ENCODE results near the gene KIAA1217.

DNA sequence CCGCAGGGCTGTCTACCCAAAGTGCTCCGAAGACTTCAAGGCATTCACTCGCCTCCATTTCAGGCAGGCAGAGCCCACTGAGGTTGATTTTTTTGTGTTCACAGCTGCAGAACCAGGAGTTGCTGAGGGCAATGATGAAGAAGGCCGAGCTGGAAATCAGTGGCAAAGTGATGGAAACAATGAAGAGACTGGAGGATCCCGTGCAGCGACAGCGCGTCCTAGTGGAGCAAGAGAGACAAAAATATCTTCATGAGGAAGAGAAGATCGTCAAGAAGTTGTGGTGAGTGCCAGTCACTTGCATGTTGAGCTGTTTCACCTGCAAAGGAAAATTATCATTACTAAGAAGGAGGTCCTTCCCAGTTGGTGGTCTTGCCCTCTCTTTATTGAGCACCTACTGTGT, 304.2 kb downstream of the KIAA1217 start:
- TF ChIP-seq, protein P1, sequence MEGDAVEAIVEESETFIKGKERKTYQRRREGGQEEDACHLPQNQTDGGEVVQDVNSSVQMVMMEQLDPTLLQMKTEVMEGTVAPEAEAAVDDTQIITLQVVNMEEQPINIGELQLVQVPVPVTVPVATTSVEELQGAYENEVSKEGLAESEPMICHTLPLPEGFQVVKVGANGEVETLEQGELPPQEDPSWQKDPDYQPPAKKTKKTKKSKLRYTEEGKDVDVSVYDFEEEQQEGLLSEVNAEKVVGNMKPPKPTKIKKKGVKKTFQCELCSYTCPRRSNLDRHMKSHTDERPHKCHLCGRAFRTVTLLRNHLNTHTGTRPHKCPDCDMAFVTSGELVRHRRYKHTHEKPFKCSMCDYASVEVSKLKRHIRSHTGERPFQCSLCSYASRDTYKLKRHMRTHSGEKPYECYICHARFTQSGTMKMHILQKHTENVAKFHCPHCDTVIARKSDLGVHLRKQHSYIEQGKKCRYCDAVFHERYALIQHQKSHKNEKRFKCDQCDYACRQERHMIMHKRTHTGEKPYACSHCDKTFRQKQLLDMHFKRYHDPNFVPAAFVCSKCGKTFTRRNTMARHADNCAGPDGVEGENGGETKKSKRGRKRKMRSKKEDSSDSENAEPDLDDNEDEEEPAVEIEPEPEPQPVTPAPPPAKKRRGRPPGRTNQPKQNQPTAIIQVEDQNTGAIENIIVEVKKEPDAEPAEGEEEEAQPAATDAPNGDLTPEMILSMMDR (IDR thresholded peaks at IDR 0.05; ENCODE audit: insufficient read depth, low read length, poor library complexity, severe bottlenecking) = no peak
- TF ChIP-seq EZH2phosphoT487 (conservative IDR thresholded peaks at IDR 0.05; ENCODE audit: low read length) = no peak
